Right renal cortex interstitium (tissue), 3 donors: ENCODE measurements around the gene KLK12. TPM values are rescaled to one million over a fixed set of nuclear protein-coding genes. Genes with fewer than 3 reads are reported as not detected.
"Not testable (repeated sequence)": the region's sequence is repeated elsewhere in the genome, so short reads cannot be mapped to it uniquely, and the experiment has no call there.

ENCODE experiments used
- DNase-seq, 3 donors: peaks; one replicate each; pipeline ENCODE4 v3.0.0-alpha.2; 2013; ENCODE audit warnings: low read depth in 3 of 3, low spot score in 2 of 3
- polyA plus RNA-seq, 3 donors: library from polyadenylated mRNA; unstranded; fragments of 120-200 nt; gene quantifications; one replicate each; pipeline ENCODE4 v1.2.1, GENCODE V29; 2013; ENCODE audit not compliant: insufficient read length in 3 of 3

The KLK12 gene
- polyA plus RNA-seq, 3 donors = not detected

- DNase-seq = no peak
These were observed 17.8 kb downstream of the KLK12 start for GRCh38 chr19:51016798-51017683.

GRCh38 chr19:51015691-51016267, 19.0 kb downstream of the KLK12 start:
- DNase-seq = no peak

DNA sequence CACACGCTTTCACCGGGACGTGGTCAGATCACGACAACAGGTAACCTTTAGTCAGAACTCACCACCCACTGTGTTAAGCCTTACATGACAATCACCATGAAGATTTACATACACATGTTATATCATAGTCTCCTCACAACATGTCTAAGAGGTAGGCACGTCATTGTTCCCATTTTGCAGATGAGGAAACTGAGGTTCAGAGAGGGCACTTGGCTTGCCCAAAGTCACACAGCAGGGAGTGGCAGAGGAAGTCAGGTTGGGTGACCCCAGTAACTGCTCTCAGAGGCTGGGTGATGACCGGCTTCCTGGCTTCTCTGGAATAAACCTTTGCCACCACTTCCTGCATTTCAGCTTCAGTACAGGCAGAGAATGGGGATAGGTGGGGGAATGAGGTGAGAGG, 20.6 kb downstream of the KLK12 start:
- no peak for DNase-seq

DNA sequence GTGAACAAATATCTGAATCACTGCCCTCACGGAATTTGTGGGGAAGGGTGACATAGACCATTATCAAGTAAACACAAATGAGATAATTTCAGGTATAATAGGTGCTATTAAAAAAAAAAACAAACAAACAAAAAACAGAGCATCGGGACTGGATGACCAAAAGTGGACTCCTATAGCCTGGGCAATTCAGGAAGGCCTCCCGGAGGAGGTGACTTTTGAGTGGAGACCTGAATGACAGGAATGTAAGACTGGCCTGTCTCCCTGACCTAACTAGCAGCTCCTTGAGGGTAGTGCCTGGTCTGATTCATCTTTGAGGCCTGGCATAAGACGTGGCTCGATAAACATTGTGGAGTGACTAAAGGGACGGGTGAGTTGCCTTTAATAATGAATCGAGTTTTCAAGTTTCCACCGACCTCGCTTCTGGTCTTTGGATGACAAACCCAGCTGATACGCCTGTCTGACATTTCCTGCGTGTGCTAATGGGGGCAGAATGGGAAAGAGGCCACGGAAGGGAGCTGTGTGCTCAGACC, 22.1 kb downstream of the KLK12 start:
- DNase-seq = no peak

DNA sequence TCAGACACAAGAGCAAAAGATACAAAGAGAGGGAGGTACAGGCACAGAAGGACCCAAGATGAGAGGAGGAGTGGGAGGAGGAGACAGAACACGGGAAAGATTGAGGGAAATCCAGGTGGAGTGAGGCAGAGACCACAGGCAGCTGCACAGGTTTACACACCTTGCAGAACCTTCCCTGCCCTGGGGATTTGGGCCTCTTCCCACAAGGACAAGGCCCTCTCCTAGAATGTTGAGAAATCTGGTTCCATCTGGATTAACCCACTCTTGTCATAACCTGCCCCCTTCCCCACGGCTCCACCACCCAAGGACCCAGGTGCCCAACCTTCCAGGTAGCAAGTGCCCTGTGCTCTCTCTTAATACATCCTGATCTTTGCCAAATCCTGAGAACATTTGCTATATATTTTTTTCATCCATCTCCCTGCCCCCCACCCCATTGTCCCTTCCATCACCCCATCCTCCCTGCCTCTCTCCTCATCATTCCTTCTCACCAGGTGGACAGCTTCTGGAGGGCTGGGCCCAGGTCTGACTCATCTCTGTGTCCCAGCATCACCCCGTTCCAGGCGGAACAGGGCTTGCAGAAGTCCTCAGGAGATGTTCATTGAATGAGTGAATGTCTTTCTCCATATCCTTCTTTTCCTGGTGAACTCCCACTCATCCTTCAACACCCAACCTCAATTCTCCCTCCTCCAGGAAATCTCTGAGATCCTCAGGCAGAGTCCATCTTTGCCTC, 24.6 kb downstream of the KLK12 start:
- DNase-seq = no peak

GRCh38 chr19:51009061-51009891, 25.5 kb downstream of the KLK12 start:
- no peak for DNase-seq

- no peak for DNase-seq
These were observed 27.3 kb downstream of the KLK12 start for GRCh38 chr19:51007488-51007887.

- DNase-seq = no peak
These were observed 28.4 kb downstream of the KLK12 start for GRCh38 chr19:51006406-51006805.

DNA sequence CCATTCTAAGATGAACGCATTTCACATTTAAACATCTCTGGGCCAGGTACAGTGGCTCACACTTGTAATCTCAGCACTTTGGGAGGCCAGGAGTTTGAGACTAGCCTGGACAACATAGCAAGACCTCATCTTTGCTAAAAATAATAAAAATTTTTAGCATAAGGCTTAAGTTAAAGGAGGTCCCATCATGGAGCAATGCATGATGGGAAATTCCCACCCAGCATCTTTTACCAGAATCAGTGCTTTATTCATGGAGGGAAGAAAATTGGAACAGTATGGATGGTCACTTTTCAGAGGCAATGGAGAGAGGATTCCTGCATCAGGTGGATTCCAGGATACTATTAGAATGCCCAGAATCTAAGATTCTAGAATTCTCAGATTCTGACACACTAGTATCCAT, 29.6 kb downstream of the KLK12 start:
- DNase-seq = no peak

DNA sequence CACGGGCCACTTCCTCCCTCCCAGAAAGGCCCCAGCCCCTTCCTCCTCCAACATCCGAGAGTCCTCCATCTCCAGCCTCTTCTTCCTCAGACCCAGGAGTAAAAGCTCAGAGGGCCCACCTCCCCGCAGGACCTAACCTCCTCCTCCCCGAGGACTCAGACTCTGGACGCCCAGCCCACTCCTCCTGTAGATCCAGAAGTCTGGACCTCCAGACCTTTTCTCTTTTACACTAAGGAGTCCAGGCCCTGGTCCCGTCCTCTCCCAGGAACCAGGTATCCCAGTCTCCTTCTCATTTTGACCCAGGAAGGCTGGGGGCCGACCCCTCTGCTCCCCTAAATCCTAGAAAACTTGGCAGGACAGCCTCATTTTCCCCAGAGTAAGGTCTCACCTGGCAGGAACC, 31.5 kb downstream of the KLK12 start:
- DNase-seq = no peak

DNA sequence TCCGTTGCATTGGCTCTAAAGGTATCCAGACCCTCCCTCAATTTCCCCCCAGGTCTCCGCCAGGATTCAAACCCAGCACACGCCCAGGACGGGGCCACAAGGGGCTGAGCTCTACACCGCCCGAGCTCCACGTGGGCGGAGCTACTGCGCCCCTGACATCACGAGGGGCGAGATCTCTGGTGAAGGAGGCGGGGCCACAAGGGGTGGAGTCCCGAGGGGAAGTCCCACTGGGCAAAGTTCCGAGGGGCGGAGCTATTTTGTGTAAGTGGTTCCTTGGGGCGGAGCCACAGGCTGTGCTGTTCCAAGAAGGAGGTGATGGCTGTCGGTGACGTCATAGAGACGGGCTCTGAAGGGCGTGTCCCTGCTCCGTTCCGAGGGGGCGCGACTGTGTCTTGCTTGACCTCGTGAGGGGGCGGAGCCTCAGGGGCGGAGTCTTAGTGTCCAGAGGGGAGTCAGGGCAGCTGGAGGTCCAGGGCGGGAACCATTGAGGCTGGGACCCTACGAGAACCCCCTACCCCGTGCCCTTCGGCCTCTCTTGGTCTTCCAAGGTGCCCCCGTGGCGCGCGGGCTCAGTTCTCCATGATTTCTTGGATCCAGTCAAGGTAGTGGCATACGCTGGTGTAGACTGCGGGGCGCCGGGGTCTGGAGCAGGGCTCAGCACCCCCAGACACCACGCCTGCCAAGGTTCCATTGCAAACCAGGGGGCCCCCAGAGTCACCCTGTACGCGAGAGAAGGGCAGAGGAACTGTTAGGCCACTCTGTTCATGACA, 32.1 kb downstream of the KLK12 start:
- DNase-seq = no peak

GRCh38 chr19:51002089-51002532, 32.7 kb downstream of the KLK12 start:
- DNase-seq = no peak

GRCh38 chr19:51001515-51001914, 33.3 kb downstream of the KLK12 start, which contains the start of gene KLK8:
Gene KLK8 (minus strand): TSS chr19:51001604. CDS start chr19:51001167, 437 bp downstream.
- no peak for DNase-seq

GRCh38 chr19:51000981-51001380, 33.8 kb downstream of the KLK12 start:
- DNase-seq = no peak

- no peak for DNase-seq
These were observed 34.4 kb downstream of the KLK12 start for GRCh38 chr19:51000426-51000825.

DNA sequence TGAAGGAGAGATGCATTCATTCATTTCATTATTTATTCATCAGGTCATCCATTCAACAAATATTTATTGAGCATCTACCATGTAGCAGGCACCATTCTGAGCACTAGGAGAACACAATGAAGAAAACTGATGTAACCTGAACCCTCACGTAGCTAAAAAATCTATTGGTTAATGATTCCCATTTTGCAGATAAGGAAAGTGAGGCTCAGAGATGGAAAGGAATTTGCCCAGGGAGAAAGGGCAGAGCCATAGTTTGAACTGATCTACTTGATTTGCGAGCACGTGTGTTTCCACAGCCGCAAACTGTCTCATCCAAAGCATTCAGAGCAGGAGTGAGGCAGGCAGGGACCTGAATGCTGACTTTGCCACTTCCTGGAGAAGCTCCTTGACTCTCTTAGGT, 36.1 kb downstream of the KLK12 start:
- no peak for DNase-seq

DNA sequence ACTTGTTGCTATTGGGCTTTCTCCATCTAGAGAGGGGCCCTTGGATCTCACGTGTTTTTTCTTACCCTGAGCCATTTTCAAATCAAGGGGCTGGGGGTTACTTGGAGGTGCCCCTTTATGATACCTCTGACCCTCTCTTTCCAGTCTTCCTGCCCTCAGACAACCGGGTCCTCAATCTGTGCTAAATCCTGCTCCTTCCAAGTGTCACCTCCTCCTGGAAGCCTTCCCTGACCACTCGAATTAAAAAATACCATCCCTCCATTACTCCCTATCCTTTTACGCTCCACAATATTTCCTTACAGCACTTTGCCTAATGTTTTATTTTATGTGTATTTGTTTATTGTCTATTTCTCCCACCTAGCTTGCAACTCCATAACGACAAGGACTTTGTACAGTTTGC, 36.7 kb downstream of the KLK12 start:
- DNase-seq = no peak

DNA sequence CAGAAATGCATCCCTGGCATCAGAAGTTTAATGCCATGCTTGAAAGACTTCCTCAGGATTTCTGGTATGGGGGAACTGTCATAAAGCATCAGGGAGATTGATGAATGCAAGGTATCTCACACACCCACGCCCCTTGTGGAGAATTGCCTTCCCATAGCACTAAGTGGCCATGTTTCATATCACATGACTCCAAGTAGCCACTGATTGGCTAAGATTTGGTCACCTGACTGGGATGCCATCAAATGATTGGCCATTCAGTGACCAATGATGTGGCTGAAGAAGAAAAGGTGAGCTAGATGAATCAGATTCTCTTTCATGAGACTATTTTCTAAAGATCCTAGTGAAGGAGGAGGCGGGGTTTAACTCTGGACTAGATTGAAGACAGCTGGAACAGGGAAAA, 40.7 kb downstream of the KLK12 start:
- DNase-seq = no peak

DNA sequence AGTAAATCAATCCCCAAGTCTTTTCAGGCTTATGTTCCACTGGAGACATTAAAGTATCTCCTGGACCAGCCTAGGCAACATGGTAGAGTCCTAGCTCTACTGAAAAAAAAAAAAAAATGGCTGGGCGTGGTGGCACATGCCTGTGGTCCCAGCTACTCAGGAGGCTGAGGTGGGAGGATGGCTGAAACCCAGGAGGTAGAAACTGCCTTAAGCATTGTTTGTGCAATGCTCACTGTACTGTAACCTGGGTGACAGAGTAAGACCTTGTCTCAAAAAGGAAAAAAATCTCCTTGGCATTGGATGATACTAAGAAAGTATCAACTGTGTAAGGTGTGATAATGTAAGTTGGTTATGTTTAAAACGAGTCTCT, 42.2 kb downstream of the KLK12 start:
- DNase-seq = no peak

DNA sequence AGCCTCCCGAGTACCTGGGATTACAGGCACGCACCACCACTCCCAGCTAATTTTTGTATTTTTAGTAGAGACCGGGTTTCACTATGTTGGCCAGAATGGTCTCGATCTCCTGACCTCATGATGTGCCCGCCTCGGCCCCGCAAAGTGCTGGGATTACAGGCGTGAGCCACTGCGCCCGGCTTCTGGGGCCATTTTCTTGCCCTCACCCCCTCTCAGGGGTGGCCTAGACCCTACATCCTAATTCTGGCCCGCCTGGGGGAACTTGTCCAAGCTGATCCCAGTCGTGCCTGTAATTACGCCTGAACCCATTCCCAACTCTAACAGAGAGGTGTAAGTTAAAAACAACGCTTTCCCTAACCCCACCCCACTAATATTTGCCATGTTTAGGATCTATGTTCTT, 50.4 kb downstream of the KLK12 start:
- not testable (repeated sequence) for DNase-seq
